Suppressor macrophage treated with lipopolysaccharide for 1 hour (primary cell): ENCODE data around the gene ZNF605.
"Not testable (repeated sequence)": the region's sequence is repeated elsewhere in the genome, so short reads cannot be mapped to it uniquely, and the experiment has no call there.

Experiments
- DNase-seq, 3 donors: peaks; one replicate each; pipeline ENCODE4 v3.0.0-alpha.2; 2020 to 2022

ZNF605 gene

GRCh38 chr12:132948146-132949066 lies 7.7 kb downstream of the ZNF605 start:
- DNase-seq: no peak

- no peak for DNase-seq
These were observed 9.8 kb downstream of the ZNF605 start for GRCh38 chr12:132946246-132946820.

- no peak for DNase-seq
These were observed 10.3 kb downstream of the ZNF605 start for GRCh38 chr12:132945806-132946205.

- no peak for DNase-seq
These were observed 13.5 kb downstream of the ZNF605 start for GRCh38 chr12:132942611-132943010.

- no peak for DNase-seq
These were observed 14.7 kb downstream of the ZNF605 start for GRCh38 chr12:132941336-132941954.

GRCh38 chr12:132940071-132940719 lies 15.9 kb downstream of the ZNF605 start:
- no peak for DNase-seq

GRCh38 chr12:132938807-132939206 lies 17.3 kb downstream of the ZNF605 start:
- DNase-seq: not testable (repeated sequence)

- DNase-seq: no peak
These were observed 18.6 kb downstream of the ZNF605 start for GRCh38 chr12:132937476-132937875.

GRCh38 chr12:132936921-132937320 lies 19.2 kb downstream of the ZNF605 start:
- DNase-seq: not testable (repeated sequence)

- no peak for DNase-seq
These were observed 19.9 kb downstream of the ZNF605 start for GRCh38 chr12:132936163-132936562.

- DNase-seq: no peak
These were observed 29.7 kb downstream of the ZNF605 start for GRCh38 chr12:132926415-132926833.

GRCh38 chr12:132925597-132926414 lies 30.3 kb downstream of the ZNF605 start:
- DNase-seq: no peak

- no peak for DNase-seq
These were observed 31.8 kb downstream of the ZNF605 start for GRCh38 chr12:132924356-132924755.

GRCh38 chr12:132923356-132923909 lies 32.7 kb downstream of the ZNF605 start:
- no peak for DNase-seq

GRCh38 chr12:132922676-132923075 lies 33.4 kb downstream of the ZNF605 start:
- DNase-seq: no peak

GRCh38 chr12:132921685-132922084 lies 34.4 kb downstream of the ZNF605 start:
- DNase-seq: no peak

- DNase-seq: no peak
These were observed 37.4 kb downstream of the ZNF605 start for GRCh38 chr12:132918680-132919079.

GRCh38 chr12:132909030-132909368 lies 47.1 kb downstream of the ZNF605 start:
- DNase-seq: no peak

- peak; percentile 86 to 94 (median 89) for DNase-seq
These were observed 47.7 kb downstream of the ZNF605 start for GRCh38 chr12:132908145-132909029.

GRCh38 chr12:132907789-132908144 lies 48.3 kb downstream of the ZNF605 start:
- not testable (repeated sequence) for DNase-seq

GRCh38 chr12:132907216-132907615 lies 48.9 kb downstream of the ZNF605 start:
- no peak for DNase-seq
